Measurements from ENCODE around the gene NBEAL1. TPM values are rescaled to one million over a fixed set of nuclear protein-coding genes. Genes with fewer than 3 reads are reported as not detected.

Gene NBEAL1
- total RNA-seq, 3 donors from 2014 or later = 55.0 to 107 (median 81.0) TPM

Other genes starting within 250 kb of the NBEAL1 start
- gene ICA1L, start 143.1 kb upstream of the NBEAL1 start, total RNA-seq = 10 to 100 TPM in 1 of 3 donors, 1 to 10 TPM in 2; 1.6 to 12.7 (median 2.6) TPM
- gene WDR12, start 103.2 kb upstream of the NBEAL1 start, total RNA-seq = 10 to 100 TPM; 30.4 to 44.3 (median 32.8) TPM
- 10 to 100 TPM in 1 of 3 donors, 1 to 10 TPM in 2; 7.0 to 12.3 (median 9.8) TPM for gene CARF, start 102.6 kb upstream of the NBEAL1 start, total RNA-seq
- gene CYP20A1, start 224.1 kb downstream of the NBEAL1 start, total RNA-seq = 10 to 100 TPM; 24.6 to 33.1 (median 25.8) TPM

Measured in mucosa of descending colon (tissue), 3 donors.